ENCODE results near the gene LBX2.

DNA sequence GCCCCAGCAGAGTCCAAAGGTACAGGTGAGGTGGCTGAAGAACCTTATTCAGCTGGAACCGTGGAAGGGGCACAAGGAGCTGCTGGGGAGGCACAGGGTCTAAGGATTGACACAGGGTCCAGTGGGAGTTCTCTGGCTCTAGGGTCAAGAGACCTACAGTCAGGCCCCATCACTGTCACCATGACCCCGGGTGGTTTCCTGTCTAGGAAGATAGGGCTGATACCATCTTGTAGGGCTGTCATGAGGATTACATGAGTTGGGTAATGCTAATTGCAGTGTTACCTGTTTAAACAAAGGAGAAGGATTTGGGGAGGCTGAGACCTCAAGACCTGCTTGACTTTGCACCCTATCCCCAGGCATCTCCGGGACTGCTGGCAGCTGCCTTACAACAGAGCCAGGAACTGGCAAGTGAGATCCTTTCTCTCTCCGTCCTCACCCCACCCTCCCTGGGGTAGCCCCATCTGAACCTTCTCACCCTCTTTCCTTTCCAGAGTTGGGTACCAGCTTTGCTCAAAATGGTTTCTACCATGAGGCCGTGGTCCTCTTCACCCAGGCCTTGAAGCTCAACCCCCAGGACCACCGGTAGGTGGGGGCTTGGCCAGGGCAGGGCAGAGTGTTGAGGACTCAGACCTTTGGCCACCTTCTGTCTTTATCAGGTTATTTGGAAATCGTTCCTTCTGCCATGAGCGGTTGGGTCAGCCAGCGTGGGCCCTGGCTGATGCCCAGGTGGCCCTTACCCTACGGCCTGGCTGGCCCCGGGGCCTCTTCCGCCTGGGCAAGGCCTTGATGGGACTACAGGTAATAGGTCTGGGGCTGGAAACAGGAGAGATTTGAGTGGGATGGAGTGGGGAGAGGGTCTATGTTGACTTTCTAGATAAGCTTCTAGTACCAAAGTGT, 7.5 kb downstream of the LBX2 start:
- TF ChIP-seq EZH2 (IDR thresholded peaks at IDR 0.05) (no peak), POLR2AphosphoS5 (IDR thresholded peaks at IDR 0.05; ENCODE audit: low read depth, low read length) (no peak), CTCF (IDR thresholded peaks at IDR 0.05 in 2 of 3, conservative IDR thresholded peaks at IDR 0.05 in 1 of 3; ENCODE audit: borderline replicate concordance in 1 of 3, insufficient read depth in 1 of 3, low read depth in 2 of 3, low read length in 2 of 3) (no peak), ZNF274 (IDR thresholded peaks at IDR 0.05; ENCODE audit: low read depth, low read length) (no peak), POLR2A (IDR thresholded peaks at IDR 0.05; ENCODE audit: borderline replicate concordance, extremely low read depth, insufficient read depth, insufficient read length) (no peak), FOSL1 (IDR thresholded peaks at IDR 0.05; ENCODE audit: low read depth) (no peak), EZH2phosphoT487 (IDR thresholded peaks at IDR 0.05; ENCODE audit: borderline replicate concordance) (no peak), SRF (IDR thresholded peaks at IDR 0.05; ENCODE audit: low read depth) (no peak), SIN3A (IDR thresholded peaks at IDR 0.05; ENCODE audit: low read depth) (no peak), MAX (IDR thresholded peaks at IDR 0.05) (no peak), EGR1 (IDR thresholded peaks at IDR 0.05; ENCODE audit: low read depth) (no peak), REST (IDR thresholded peaks at IDR 0.05; ENCODE audit: low read depth) (no peak), CEBPB (IDR thresholded peaks at IDR 0.05; ENCODE audit: low read depth) (no peak), YY1 (IDR thresholded peaks at IDR 0.05; ENCODE audit: extremely low read depth, insufficient replicate concordance, low read depth, low read length) (no peak)
